Measurements from ENCODE around the gene BEST4. TPM values are rescaled to one million over a fixed set of nuclear protein-coding genes. Genes with fewer than 3 reads are reported as not detected.

The BEST4 gene
- polyA plus RNA-seq, 1 of the 3 experiments (the other 2 are of a cell fraction) = 0.12 TPM

GRCh38 chr1:44739307-44740178 is 48.4 kb downstream of the BEST4 start, which contains the start of gene KIF2C:
TSS of gene KIF2C (plus strand) at chr1:44739837. CDS start at chr1:44739933, 96 bp downstream.
- Histone ChIP-seq H3K27ac (ENCODE audit: low read depth in 2 of 2, low read length in 1 of 2) (peak within 1 kb of the TSS; percentile 89), H3F3A (replicated peaks; ENCODE audit: insufficient read depth) (peaks cover 9% of the 10 kb centered on the region), H4K20me1 (ENCODE audit: insufficient read depth) (no peaks in the 10 kb centered on the region), H3K9me3 (no peaks in the 10 kb centered on the region), H3K4me1 (ENCODE audit: control insufficient read depth in 1 of 2, insufficient read depth in 2 of 2, low read depth in 1 of 2, low read length in 1 of 2) (peaks cover 0 to 5% of the 10 kb centered on the region in 2 experiments; a peak in 2 of 4 replicates), H3K79me2 (ENCODE audit: insufficient read depth) (peaks cover 48% of the 10 kb centered on the region), H3K4me2 (peak within 1 kb of the TSS; percentile 93), H3K36me3 (replicated peaks in 1 of 2; ENCODE audit: control insufficient read depth in 1 of 2, insufficient read depth in 2 of 2, low read length in 1 of 2) (peaks cover 0 to 5% of the 10 kb centered on the region in 2 experiments), H3K9ac (peak within 1 kb of the TSS; percentile 85), H3K9me2 (no peaks in the 10 kb centered on the region), H3K27me3 (ENCODE audit: insufficient read depth) (no peaks in the 10 kb centered on the region), H2AFZ (ENCODE audit: low read depth) (peak within 1 kb of the TSS; percentile 95), H3K4me3 (ENCODE audit: low read depth in 2 of 2, low read length in 1 of 2) (peak within 1 kb of the TSS; percentile 58 to 85)
- peak; percentile 97 for DNase-seq
- POLR2A ChIA-PET = interaction anchor here (0.6 kb wide), 1 partner anchor 10 kb away, joined by 3 read pairs; no protein-coding TSS in a partner anchor
- WGBS (ENCODE audit: low lambda C conversion rate) = under 1% methylated on average over 39 of the region's 57 CpGs
- CTCF ChIA-PET = interaction anchor here (0.6 to 1.0 kb wide), 3 partner anchors 10 to 64 kb away, joined by 3 read pairs; no protein-coding TSS in a partner anchor
- TF ChIP-seq USF2 (IDR thresholded peaks at IDR 0.05; ENCODE audit: borderline replicate concordance, low read depth, low read length) (no peak), EZH2phosphoT487 (IDR thresholded peaks at IDR 0.05; ENCODE audit: borderline replicate concordance, low read depth) (no peak), YY1 (IDR thresholded peaks at IDR 0.05; ENCODE audit: low read depth) (0 out of 2 replicates have a peak, but pooled peaks have one; percentile 21), GATA2 (CRISPR knock-in tag; IDR thresholded peaks at IDR 0.05) (no peak), SIN3A (IDR thresholded peaks at IDR 0.05; ENCODE audit: borderline replicate concordance, low read depth, low read length) (peak; percentile 99), FOSL2 (IDR thresholded peaks at IDR 0.05; ENCODE audit: borderline replicate concordance, low read depth) (no peak), RCOR1 (IDR thresholded peaks at IDR 0.05; ENCODE audit: low read length) (no peak), TAF1 (IDR thresholded peaks at IDR 0.05; ENCODE audit: borderline replicate concordance, low read depth, low read length) (peak; percentile 76), JUND (IDR thresholded peaks at IDR 0.05) (no peak), EP300 (IDR thresholded peaks at IDR 0.05; ENCODE audit: borderline replicate concordance in 1 of 2, low read depth in 1 of 2, low read length in 1 of 2) (no peak), POLR2AphosphoS5 (IDR thresholded peaks at IDR 0.05; ENCODE audit: low read depth, low read length) (peak; percentile 98), SMC3 (IDR thresholded peaks at IDR 0.05; ENCODE audit: low read depth, low read length) (no peak), FOXJ3 (CRISPR knock-in tag; IDR thresholded peaks at IDR 0.05) (no peak), MEF2A (IDR thresholded peaks at IDR 0.05; ENCODE audit: borderline replicate concordance, low read depth) (no peak), PBX3 (IDR thresholded peaks at IDR 0.05) (peak; percentile 27; the same call in 1 of the 2 replicates), MXI1 (IDR thresholded peaks at IDR 0.05; ENCODE audit: low read depth, low read length) (peak; percentile 94), RFX5 (IDR thresholded peaks at IDR 0.05; ENCODE audit: low read length) (no peak), ELF1 (IDR thresholded peaks at IDR 0.05) (peak; percentile 64), RAD21 (IDR thresholded peaks at IDR 0.05; ENCODE audit: low read length) (no peak), RXRA (IDR thresholded peaks at IDR 0.05; ENCODE audit: borderline replicate concordance, low read depth) (no peak), GABPA (IDR thresholded peaks at IDR 0.05; ENCODE audit: low read depth) (peak; percentile 63), TCF12 (IDR thresholded peaks at IDR 0.05) (peak; percentile 16; the same call in 1 of the 2 replicates), ZBTB33 (IDR thresholded peaks at IDR 0.05; ENCODE audit: borderline replicate concordance, low read depth) (0 out of 2 replicates have a peak, but pooled peaks have one; percentile 44), NRF1 (IDR thresholded peaks at IDR 0.05; ENCODE audit: low read depth, low read length) (peak; percentile 48; the same call in 1 of the 2 replicates), CHD2 (IDR thresholded peaks at IDR 0.05; ENCODE audit: low read length, partially characterized antibody) (peak; percentile 58)
- TF ChIP-seq, protein P1, sequence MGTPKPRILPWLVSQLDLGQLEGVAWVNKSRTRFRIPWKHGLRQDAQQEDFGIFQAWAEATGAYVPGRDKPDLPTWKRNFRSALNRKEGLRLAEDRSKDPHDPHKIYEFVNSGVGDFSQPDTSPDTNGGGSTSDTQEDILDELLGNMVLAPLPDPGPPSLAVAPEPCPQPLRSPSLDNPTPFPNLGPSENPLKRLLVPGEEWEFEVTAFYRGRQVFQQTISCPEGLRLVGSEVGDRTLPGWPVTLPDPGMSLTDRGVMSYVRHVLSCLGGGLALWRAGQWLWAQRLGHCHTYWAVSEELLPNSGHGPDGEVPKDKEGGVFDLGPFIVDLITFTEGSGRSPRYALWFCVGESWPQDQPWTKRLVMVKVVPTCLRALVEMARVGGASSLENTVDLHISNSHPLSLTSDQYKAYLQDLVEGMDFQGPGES (IDR thresholded peaks at IDR 0.05; ENCODE audit: low read depth, low read length) = no peak
- TF ChIP-seq, protein P2, sequence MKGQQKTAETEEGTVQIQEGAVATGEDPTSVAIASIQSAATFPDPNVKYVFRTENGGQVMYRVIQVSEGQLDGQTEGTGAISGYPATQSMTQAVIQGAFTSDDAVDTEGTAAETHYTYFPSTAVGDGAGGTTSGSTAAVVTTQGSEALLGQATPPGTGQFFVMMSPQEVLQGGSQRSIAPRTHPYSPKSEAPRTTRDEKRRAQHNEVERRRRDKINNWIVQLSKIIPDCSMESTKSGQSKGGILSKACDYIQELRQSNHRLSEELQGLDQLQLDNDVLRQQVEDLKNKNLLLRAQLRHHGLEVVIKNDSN (IDR thresholded peaks at IDR 0.05; ENCODE audit: borderline replicate concordance, low read depth) = no peak
- TF ChIP-seq, protein P3, sequence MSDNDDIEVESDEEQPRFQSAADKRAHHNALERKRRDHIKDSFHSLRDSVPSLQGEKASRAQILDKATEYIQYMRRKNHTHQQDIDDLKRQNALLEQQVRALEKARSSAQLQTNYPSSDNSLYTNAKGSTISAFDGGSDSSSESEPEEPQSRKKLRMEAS (IDR thresholded peaks at IDR 0.05; ENCODE audit: low read depth) = peak; percentile 83

All from SK-N-SH (cell line).